Measurements from ENCODE around the gene L2HGDH. TPM values are rescaled to one million over a fixed set of nuclear protein-coding genes. Genes with fewer than 3 reads are reported as not detected.

The L2HGDH gene
- polyA plus RNA-seq, 10 donors: 3.6 to 7.4 (median 5.8) TPM

DNA sequence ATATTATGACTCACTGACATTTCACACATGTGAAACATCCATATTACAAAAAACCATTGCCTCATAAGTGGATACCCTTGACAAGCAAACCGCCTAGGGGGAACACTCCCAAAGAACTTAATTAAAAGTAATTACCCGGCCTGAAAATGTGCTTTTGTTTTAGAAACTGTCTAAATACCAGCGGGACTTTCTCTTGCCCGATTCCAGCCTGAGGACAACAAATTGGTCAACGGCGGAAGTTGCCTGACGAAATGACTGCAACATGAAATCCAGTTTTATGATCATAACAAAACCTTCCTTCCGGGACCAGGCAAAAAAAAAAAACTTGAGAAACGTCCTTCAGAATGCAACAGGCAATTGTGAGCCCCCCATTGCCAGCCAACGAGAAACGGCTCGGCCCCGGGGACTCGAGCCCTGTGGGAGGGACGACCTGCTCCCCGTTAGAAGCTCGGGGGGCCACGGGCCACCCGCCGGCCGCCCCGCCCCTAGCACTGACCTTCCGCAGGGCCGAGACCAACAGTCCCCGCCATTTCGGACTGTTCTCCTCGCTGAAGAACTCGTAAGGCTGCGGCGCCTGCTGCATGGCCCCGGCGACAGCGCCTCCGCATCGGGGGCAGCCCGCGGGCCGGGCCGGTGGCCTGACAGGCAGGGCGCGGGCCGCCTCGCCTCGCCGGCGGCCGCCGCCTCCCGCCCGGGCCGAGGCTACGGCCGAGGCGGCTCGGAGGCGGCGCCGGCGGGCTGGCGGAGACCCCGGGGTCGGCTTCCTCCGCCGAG lies 81.1 kb downstream of the L2HGDH start:
- DNase-seq: peak; percentile 53 to 86 (median 68)

DNA sequence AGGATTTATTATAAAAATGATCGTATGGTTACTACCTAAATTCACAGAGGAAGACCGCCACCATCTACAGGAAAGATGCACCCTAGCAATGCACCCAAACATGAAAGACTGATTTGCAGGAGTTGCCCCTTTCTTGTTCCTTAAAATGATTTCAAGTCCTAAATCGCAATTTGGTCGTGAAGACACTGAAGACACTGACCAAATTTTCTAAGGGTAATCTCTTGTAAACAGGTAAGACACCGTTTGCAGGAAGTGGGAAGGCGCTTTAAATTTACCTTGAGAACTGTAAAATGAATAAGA lies 81.7 kb downstream of the L2HGDH start:
- DNase-seq: no peak

DNA sequence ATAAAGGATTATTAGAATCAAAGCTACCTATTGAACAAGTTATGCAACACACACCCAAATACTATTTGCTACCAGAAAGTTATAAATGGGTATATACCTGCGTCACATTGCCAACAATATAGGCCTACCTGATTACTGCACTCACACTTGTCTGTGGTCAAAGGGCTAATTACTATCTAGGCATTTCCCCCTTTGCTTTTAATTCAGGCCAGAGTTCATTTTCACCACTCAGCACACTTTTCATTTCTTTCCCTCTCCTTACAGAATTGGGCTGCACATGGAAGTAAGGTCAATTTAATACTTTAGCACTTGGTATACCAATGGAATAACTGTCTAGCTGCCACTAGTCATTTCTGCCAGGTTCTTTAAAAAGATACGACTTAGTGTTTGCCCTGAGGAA lies 82.3 kb downstream of the L2HGDH start:
- no peak for DNase-seq

- no peak for DNase-seq
Observed at GRCh38 chr14:50228313-50228712, 83.7 kb downstream of the L2HGDH start.

GRCh38 chr14:50225974-50226297 lies 86.1 kb downstream of the L2HGDH start:
- DNase-seq: no peak

DNA sequence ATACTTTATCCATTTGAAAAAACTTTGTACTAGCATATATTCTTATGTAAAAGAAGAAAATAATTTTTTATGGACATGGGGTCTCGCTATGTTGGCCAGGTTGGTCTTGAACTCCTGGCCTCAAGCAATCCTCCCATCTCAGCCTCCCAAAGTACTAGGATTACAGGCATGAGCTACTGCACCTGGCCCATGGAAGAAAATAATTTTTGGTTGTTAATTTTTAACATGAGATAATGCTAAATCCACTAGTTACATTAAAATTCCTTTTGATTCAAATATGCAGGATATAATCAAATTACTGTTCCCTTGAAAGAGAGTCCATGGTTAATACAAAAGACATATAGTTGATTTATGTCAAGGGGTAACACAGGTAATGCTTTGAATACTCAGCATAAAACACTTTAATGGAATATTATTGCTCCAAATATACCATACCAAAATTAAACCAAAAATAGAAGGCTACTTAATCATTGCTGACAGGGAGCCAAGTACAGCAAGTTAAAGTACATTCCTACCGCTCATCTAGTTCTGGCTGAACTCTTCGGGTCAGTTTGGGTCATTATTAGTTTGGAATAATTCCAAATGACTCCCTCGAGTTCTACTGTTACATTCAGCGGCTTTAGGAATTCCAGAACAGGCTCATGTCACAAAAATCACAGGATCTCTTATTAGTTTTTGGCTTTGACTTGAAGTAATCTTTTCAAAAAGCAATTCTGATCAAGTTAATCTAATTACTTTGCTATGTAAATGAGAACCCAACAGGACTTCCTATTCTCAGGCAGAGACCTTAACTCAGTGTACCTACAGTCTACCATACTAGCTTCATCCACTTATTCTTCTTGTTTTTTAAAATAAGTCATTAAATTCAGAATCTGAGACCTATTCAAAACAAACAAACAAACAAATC lies 86.7 kb downstream of the L2HGDH start:
- DNase-seq: peak; percentile 67 to 84 (median 73)

GRCh38 chr14:50222055-50222613 lies 89.9 kb downstream of the L2HGDH start:
- no peak for DNase-seq

- DNase-seq: no peak
Observed at GRCh38 chr14:50218501-50218900, 93.5 kb downstream of the L2HGDH start.

GRCh38 chr14:50215416-50215815 lies 96.6 kb downstream of the L2HGDH start:
- DNase-seq: no peak

DNA sequence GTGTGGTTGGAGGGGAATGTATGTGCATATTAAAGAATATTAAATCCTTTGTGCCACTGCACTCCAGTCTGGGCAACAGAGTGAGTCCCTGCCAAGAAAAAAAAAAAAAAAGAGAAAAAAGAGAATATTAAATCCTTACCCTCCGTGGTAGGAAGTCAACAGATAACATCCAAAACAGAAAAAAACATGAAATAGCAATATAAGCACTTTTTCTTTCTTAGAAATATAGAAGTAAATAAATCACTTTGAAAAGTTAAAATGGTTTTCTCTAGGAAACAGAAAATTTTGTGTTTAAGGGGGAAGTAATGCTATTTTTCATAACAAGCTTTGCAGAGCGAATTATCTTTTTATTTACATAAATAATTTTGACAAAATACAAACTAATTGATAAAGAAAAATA lies 98.2 kb downstream of the L2HGDH start:
- no peak for DNase-seq

DNA sequence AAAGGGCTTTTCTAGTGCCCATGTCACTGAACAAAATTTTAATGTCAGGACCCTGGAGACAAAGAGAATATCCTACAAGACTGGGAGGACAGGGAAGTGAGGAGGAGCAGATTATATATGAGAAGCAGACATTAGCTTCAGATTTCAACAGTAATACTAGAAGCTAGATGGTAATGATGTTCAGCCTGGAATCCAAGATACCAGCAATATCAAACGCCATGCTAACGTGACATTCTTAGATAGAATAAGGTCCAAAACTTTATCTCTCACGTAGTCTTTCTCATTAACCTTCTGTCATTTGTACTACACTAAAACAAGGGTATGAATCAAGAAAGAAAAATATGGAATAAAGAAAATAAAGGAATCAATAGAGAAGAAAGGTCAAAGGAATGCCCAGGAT lies 99.3 kb downstream of the L2HGDH start:
- DNase-seq: no peak

DNA sequence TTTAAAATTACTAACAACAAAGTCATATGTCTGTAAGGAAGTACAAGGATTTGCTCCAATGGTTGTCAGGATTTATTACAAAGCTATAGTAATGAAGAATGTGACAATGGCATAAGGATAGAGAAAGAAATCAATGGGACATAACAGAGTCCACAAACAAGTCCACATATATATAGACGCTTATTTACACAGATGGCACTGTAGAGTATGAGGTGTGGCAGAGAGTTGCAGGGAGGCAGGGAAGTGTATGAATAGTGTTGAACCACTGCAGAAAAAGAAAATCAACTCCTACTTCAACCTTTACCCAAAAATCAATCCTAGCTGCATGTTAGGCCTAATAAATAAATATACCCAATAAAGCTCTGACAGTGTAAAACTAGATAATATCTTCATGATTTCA lies 102.0 kb downstream of the L2HGDH start:
- no peak for DNase-seq

DNA sequence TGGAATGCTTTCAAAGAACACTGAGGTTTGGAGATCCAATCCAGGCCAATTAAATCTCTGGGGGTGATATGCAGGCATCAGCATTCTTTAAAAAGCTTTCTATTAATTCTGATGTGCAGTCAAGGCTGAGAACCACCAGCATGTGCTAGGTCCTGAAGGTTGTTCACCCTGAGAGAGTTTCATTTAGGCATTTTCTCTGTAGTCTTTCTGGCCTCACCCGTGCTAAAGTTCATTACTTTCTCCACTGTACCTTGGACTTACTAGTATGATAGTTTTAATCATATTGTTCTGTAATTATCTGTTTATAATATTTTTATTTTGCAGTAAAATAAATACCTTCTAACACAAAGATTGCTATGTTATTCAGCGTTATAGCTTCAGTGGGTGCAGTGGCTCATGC lies 113.5 kb downstream of the L2HGDH start:
- no peak for DNase-seq

DNA sequence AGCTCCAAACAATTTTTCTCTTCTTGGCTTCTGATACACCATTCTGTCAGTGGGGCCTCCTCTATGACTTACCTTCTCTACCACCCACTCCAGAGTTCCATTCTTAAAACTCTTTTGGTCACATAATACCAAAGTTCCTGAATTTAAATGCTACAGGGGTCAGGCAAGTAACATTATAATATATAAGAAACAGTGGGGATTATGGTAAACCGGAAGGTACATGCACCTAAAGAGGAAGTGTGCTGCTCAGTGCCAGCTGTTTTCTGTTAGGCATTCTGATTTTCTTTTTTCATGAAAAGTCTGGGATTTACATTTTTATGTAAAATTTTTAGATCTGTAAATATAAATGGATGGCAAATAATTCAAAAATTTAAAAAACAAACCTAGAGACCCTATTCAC lies 120.5 kb downstream of the L2HGDH start:
- no peak for DNase-seq

Other genes with a start within 250 kb of the L2HGDH start
- gene VCPKMT, start 195.7 kb downstream of the L2HGDH start, polyA plus RNA-seq (ENCODE audit: insufficient read length in 10 of 10): 10 to 100 TPM in 4 of 10 donors, 1 to 10 TPM in 6; 7.1 to 11.7 (median 9.4) TPM
- gene SOS2, start 80.7 kb downstream of the L2HGDH start, polyA plus RNA-seq (ENCODE audit: insufficient read length in 10 of 10): 10 to 100 TPM; 24.4 to 45.7 (median 36.3) TPM
- 10 to 100 TPM; 12.7 to 22.3 (median 15.2) TPM for gene DMAC2L, start 95 bp upstream of the L2HGDH start, polyA plus RNA-seq (ENCODE audit: insufficient read length in 10 of 10)
- gene CDKL1, start 84.7 kb upstream of the L2HGDH start, polyA plus RNA-seq (ENCODE audit: insufficient read length in 10 of 10): 1 to 10 TPM; 2.6 to 7.5 (median 4.9) TPM
- gene MAP4K5, start 220.3 kb upstream of the L2HGDH start, polyA plus RNA-seq (ENCODE audit: insufficient read length in 10 of 10): 10 to 100 TPM; 28.8 to 47.0 (median 33.9) TPM
- gene ATL1, start 247.9 kb upstream of the L2HGDH start, polyA plus RNA-seq (ENCODE audit: insufficient read length in 10 of 10): 10 to 100 TPM in 2 of 10 donors, 1 to 10 TPM in 8; 6.1 to 11.0 (median 7.8) TPM